H1 (cell line): ENCODE results near the gene LCNL1. TPM values are rescaled to one million over a fixed set of nuclear protein-coding genes. Genes with fewer than 3 reads are reported as not detected.

Source experiments
- ATF3 ChIP-seq: IDR thresholded peaks from 2 replicates; pipeline ENCODE4 v1.6.1; 2011; ENCODE audit warnings: low read depth, mild to moderate bottlenecking, low read length; ENCODE audit not compliant: insufficient read depth
- EP300 ChIP-seq, 2 experiments: IDR thresholded peaks; 1 replicate in 1 of 2; 2 replicates in 1 of 2; pipeline ENCODE4 v1.6.1; 2011 to 2012; ENCODE audit warnings: low read depth in 2 of 2, low read length in 2 of 2, mild to moderate bottlenecking in 2 of 2, borderline replicate concordance in 1 of 2, inconsistent platforms in 1 of 2, moderate library complexity in 1 of 2
- KDM5A ChIP-seq: fragments of 200-600 bp; IDR thresholded peaks from 2 replicates; pipeline ENCODE4 v1.7.1; 2012; ENCODE audit warnings: mild to moderate bottlenecking, low read length, inconsistent platforms, mixed read lengths
- POLR2A ChIP-seq, 2 experiments: IDR thresholded peaks; 1 replicate in 1 of 2; 2 replicates in 1 of 2; pipeline ENCODE4 v1.6.1; 2011; ENCODE audit warnings: low read depth in 2 of 2, low read length in 2 of 2, mild to moderate bottlenecking in 2 of 2; ENCODE audit errors: control extremely low read depth in 1 of 2
- RFX5 ChIP-seq: IDR thresholded peaks from 2 replicates; pipeline ENCODE4 v1.6.1; 2011; ENCODE audit warnings: low read depth, low read length, improper control_type of control experiment, borderline replicate concordance
- SP4 ChIP-seq: IDR thresholded peaks from 2 replicates; pipeline ENCODE4 v1.6.1; 2012; ENCODE audit warnings: low read length, inconsistent platforms
- YY1 ChIP-seq: IDR thresholded peaks from 2 replicates; pipeline ENCODE4 v1.6.1; 2011; ENCODE audit warnings: low read depth, mild to moderate bottlenecking, low read length
- polyA plus RNA-seq, 7 experiments: library from polyadenylated mRNA; depleted of rRNA in 3 of 7; stranded (reverse) in 5 of 7; unstranded in 2 of 7; fragments of >200 nt in 5 of 7; fragments of 200-250 nt in 2 of 7; gene quantifications; 1 replicate in 5 of 7; 2 replicates in 1 of 7; 4 replicates in 1 of 7; pipeline versions ENCODE4 v1.2.1 to v1.2.3, GENCODE V29; 2011 to 2013; ENCODE audit warnings: missing spikeins in 2 of 7, mixed read lengths in 2 of 7
- total RNA-seq: library from RNA; stranded (reverse); fragmentation: NEBNext Ultra II Directional; extraction: Animal tissue kit (Norgen Biotek cat#: 25700); gene quantifications from 2 replicates; pipeline ENCODE4 v1.2.1, GENCODE V29; 2021

Gene LCNL1
- total and polyA plus RNA-seq, 2 of the 8 experiments (the other 6 are each of a cell fraction or from before 2014, with no cell fraction given) = 0.11 TPM; not detected in 1

DNA sequence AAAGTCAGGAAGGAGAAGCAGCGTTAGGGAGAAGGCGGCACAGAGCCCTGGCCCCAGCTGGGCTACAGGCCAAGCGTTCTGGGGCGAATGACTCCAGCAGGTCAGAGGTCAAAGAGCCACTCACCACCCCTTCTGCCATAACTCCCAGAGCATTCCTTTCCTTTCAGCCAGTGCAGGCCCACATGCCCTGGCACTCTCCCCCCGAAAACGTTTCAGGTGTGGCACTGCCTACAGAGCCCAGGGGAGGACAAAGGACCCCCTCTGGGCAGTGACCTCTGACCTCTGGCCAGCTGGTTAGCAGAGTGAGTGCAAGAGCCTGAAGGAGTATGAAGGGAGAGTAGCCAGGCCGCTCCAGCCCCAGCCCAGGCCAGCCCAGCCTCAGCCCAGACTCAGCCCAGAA lies 40.4 kb downstream of the LCNL1 start (continued):
- TF ChIP-seq KDM5A (no peak), ATF3 (no peak), EP300 (IDR thresholded peaks at IDR 0.05; ENCODE audit: borderline replicate concordance in 1 of 2, low read depth in 2 of 2, low read length in 2 of 2) (no peak), POLR2A (IDR thresholded peaks at IDR 0.05; ENCODE audit: control extremely low read depth in 1 of 2, low read depth in 2 of 2, low read length in 2 of 2) (no peak), SP4 (no peak), RFX5 (no peak), YY1 (no peak)
